Measurements from ENCODE around the gene TAF8.
A peak's percentile ranks its signal among the peaks of the same experiment; 100 is the strongest.
"Not testable (repeated sequence)": the region's sequence is repeated elsewhere in the genome, so short reads cannot be mapped to it uniquely, and the experiment has no call there.

Gene TAF8

DNA sequence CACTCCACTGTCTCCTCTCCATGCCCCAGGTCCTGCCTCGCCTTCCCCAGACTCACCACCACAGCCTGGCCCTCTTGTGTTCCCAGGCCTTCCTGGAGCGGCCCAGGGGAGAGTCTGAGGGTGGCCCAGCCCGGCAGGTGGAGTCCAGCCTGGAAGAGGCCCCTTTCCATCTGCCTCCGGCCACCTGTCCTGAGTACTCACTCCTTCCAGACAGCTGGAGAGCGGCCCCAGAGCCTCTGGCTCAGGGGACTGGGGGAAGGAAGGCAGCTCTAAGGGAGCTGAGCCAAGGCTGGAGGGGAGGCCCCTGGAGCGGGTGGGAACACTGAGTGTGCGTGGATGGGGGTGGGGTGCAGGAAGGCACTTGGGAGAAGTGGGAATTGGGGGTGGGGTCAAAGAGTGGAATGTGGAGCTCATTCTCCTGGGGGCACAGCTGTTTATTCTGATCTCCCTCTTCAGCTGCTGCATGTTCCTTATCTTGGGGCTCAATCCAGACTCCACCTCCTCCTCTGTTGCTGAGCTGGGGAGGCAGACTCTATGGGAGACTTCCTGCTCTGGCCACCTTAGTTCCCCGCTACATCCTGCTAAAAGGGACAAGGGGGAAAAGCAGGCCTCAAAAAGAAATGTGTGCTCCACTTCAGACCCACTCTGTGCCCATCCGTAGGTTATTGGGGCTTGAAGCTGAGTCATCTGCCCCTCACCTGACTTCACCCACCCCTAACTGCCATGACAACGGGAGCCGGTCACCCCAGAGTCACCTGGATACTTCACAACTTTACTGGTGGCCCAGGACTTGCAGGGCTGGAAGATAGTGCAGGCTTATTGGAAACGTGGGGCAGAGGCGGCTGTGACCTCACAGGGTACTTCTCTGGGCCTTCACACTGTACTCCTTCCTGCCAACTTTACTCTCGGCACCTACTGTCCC lies 19.5 kb upstream of the TAF8 start:
- Histone ChIP-seq H3K4me3 (ENCODE audit: low read depth, low read length) (no peak overlapping the region), H3K27ac (ENCODE audit: low read depth, low read length) (no peak overlapping the region), H3K4me1 (ENCODE audit: control insufficient read depth, insufficient read depth, low read length) (0 out of 2 replicates have a peak, but pooled peaks cover 6% of the 10 kb centered on the region), H3K36me3 (ENCODE audit: control insufficient read depth, insufficient read depth, low read length) (no peaks in the 10 kb centered on the region), H3K9ac (ENCODE audit: low read depth, low read length) (no peak overlapping the region), H3K9me3 (ENCODE audit: control insufficient read depth, insufficient read depth, low read length) (no peaks in the 10 kb centered on the region), H3K27me3 (ENCODE audit: control insufficient read depth, insufficient read depth, low read length) (no peaks in the 10 kb centered on the region)

DNA sequence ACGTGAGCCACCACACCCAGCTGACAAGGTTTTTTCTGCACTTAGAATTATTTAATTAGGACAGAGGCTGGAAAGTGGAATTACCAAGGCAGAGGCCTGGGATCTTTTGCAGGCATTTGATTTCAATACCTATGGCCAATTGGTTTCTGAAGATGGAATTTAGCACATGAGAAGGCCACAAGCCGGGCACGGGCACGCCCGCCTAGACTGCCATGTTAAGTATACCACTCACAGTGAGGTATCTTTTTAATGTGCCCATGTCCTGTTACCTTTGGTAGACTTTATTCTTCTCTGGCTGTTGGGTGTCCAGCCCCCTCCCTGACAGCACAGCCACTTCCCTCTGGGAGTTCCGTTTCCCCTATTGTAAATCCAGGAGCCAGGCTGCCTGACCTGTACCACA lies 18.0 kb upstream of the TAF8 start:
- Histone ChIP-seq H3K9me3 (ENCODE audit: control insufficient read depth, insufficient read depth, low read length) (no peaks in the 10 kb centered on the region), H3K27me3 (ENCODE audit: control insufficient read depth, insufficient read depth, low read length) (no peaks in the 10 kb centered on the region), H3K36me3 (ENCODE audit: control insufficient read depth, insufficient read depth, low read length) (no peaks in the 10 kb centered on the region), H3K4me1 (ENCODE audit: control insufficient read depth, insufficient read depth, low read length) (0 out of 2 replicates have a peak, but pooled peaks cover 6% of the 10 kb centered on the region), H3K4me3 (ENCODE audit: low read depth, low read length) (no peak overlapping the region), H3K27ac (ENCODE audit: low read depth, low read length) (no peak overlapping the region), H3K9ac (ENCODE audit: low read depth, low read length) (no peak overlapping the region)

DNA sequence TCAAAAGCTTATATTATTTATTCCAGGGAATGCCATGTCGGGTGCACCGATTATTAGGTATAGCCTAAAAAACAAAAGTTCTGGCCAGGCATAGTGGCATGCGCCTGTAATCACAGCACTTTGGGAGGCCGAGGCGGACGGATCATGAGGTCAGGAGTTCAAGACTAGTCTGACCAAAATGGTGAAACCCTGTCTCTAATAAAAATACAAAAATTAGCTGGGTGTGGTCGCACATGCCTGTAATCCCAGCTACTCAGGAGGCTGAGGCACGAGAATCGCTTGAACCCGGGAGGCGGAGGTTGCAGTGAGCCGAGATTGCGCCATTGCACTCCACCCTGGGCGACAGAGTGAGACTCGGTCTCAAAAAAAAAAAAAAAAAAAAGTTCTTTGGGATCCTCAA lies 12.7 kb upstream of the TAF8 start:
- H3K27ac ChIP-seq (ENCODE audit: low read depth, low read length); H3K27me3 ChIP-seq (ENCODE audit: control insufficient read depth, insufficient read depth, low read length); H3K4me3 ChIP-seq (ENCODE audit: low read depth, low read length); H3K36me3 ChIP-seq (ENCODE audit: control insufficient read depth, insufficient read depth, low read length); H3K4me1 ChIP-seq (ENCODE audit: control insufficient read depth, insufficient read depth, low read length); H3K9ac ChIP-seq (ENCODE audit: low read depth, low read length); H3K9me3 ChIP-seq (ENCODE audit: control insufficient read depth, insufficient read depth, low read length): not testable (repeated sequence)

DNA sequence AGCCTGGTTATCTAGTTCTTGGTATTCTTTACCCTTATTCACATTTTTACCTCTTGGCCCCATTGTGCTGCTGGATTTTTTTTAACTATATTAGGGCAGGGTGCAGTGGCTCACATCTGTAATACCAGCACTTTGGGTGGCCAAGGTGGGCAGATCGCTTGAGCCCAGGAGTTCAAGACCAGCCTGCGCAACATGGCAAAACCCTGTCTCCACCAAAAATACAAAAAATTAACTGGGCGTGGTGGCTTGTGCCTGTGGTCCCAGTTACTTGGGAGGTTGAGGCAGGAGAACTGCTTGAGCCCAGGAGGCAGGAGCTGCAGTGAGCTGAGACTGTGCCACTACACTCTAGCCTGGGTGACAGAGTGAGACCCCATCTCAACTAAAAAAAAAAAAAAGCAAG lies 12.2 kb upstream of the TAF8 start:
- Histone ChIP-seq H3K9ac (ENCODE audit: low read depth, low read length) (no peak overlapping the region), H3K9me3 (ENCODE audit: control insufficient read depth, insufficient read depth, low read length) (no peaks in the 10 kb centered on the region), H3K4me1 (ENCODE audit: control insufficient read depth, insufficient read depth, low read length) (peaks cover 3% of the 10 kb centered on the region; the same call in 1 of the 2 replicates), H3K4me3 (ENCODE audit: low read depth, low read length) (no peak overlapping the region), H3K36me3 (ENCODE audit: control insufficient read depth, insufficient read depth, low read length) (no peaks in the 10 kb centered on the region), H3K27ac (ENCODE audit: low read depth, low read length) (no peak overlapping the region), H3K27me3 (ENCODE audit: control insufficient read depth, insufficient read depth, low read length) (peaks cover 5% of the 10 kb centered on the region)

DNA sequence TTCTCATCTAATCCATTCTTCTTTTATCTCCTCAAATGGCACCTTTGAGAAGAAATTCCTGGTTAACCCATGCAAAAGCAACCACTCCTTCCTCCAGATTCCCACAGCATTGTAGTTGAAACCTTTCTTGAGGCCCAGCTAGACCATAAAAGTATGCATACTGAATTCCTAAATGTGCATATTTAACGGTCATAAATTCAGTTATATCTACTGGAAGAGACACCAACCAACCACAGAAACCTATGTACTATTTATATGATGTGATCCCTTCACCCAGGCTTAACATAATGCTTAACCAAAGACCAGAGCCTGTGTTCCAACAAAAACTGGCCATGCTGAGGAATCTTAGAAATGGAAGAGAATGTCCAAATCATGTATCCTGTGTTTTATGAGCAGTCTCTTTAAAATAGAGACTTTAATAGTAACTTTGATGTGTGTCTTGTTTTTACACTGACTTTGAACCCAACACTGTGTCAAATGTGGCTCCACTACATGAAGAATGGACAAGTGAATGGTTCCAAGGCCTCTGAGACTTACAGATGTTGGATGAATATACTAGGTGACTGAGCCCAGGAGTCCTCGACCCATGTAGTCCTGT lies 11.4 kb upstream of the TAF8 start:
- Histone ChIP-seq H3K36me3 (ENCODE audit: control insufficient read depth, insufficient read depth, low read length) (no peaks in the 10 kb centered on the region), H3K27ac (ENCODE audit: low read depth, low read length) (no peak overlapping the region), H3K4me1 (ENCODE audit: control insufficient read depth, insufficient read depth, low read length) (peaks cover 6% of the 10 kb centered on the region; the same call in 1 of the 2 replicates), H3K27me3 (ENCODE audit: control insufficient read depth, insufficient read depth, low read length) (peaks cover 12% of the 10 kb centered on the region), H3K9me3 (ENCODE audit: control insufficient read depth, insufficient read depth, low read length) (no peaks in the 10 kb centered on the region), H3K9ac (ENCODE audit: low read depth, low read length) (no peak overlapping the region), H3K4me3 (ENCODE audit: low read depth, low read length) (no peak overlapping the region)

DNA sequence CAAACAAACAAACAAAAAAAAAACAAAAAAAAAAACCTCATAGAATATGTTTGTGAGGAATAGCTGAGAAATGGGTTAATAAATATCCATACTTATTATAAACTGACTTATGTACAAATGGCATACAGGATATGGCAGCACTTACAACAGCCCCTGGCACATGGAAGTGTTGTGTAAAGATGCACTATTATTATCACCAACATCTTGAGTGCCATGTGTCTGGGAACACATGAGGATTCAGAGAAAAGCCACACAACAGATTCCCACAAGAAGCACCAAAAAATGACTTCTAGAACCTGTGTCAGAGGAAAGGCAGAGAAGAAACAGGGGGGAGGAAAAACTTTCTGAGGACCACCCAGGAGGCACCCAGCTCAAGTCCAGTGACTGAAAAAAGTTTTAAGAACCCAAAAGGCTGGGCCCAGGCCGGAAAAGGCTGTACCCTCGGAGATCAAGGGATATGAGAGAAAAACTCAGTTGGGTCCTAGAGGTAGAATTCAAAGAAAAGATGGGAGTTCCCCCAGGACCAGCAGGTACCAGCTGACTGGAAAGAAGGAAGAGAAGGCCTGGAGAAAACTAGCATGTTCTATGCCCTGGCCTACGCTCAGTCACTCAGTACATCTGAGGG lies 9.4 kb upstream of the TAF8 start:
- Histone ChIP-seq H3K9ac (ENCODE audit: low read depth, low read length) (no peak overlapping the region), H3K36me3 (ENCODE audit: control insufficient read depth, insufficient read depth, low read length) (no peaks in the 10 kb centered on the region), H3K27ac (ENCODE audit: low read depth, low read length) (no peak overlapping the region), H3K9me3 (ENCODE audit: control insufficient read depth, insufficient read depth, low read length) (no peaks in the 10 kb centered on the region), H3K4me3 (ENCODE audit: low read depth, low read length) (no peak overlapping the region), H3K27me3 (ENCODE audit: control insufficient read depth, insufficient read depth, low read length) (peaks cover 30% of the 10 kb centered on the region), H3K4me1 (ENCODE audit: control insufficient read depth, insufficient read depth, low read length) (peaks cover 19% of the 10 kb centered on the region)

DNA sequence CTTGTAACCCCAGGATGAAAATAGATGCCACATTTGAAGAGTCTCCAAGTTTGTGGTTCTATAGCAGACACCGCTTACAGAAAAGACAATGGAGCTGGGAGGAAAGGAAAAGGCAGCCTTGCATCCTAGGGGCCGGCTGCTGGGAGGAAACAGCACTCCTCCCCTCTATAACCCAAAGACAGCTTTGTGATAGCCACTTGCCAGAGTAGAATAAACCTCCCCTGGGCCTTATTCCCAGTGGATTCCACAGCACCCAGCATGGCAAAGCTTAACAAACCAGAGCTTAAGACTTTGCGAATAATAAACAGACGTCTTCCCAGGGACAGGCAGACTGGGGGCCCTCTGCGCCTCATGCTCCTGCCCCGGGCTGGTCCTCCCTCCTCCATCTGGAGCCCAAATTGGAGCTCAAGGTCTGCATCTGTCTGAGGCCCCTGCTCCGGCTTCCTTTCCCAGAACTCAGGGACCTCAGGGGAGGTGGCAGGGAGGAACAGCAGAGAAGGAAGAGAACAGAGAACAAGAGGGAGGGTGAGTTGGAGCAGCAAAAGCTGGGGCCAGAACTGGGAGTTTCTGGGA lies 8.8 kb upstream of the TAF8 start:
- H3K27me3 ChIP-seq (ENCODE audit: control insufficient read depth, insufficient read depth, low read length), result peaks cover 36% of the 10 kb centered on the region
- no peaks in the 10 kb centered on the region for H3K9me3 ChIP-seq (ENCODE audit: control insufficient read depth, insufficient read depth, low read length)
- no peak overlapping the region for H3K4me3 ChIP-seq (ENCODE audit: low read depth, low read length)
- H3K36me3 ChIP-seq (ENCODE audit: control insufficient read depth, insufficient read depth, low read length), result no peaks in the 10 kb centered on the region
- peaks cover 25% of the 10 kb centered on the region for H3K4me1 ChIP-seq (ENCODE audit: control insufficient read depth, insufficient read depth, low read length)
- no peak overlapping the region for H3K9ac ChIP-seq (ENCODE audit: low read depth, low read length)
- no peak overlapping the region for H3K27ac ChIP-seq (ENCODE audit: low read depth, low read length)

DNA sequence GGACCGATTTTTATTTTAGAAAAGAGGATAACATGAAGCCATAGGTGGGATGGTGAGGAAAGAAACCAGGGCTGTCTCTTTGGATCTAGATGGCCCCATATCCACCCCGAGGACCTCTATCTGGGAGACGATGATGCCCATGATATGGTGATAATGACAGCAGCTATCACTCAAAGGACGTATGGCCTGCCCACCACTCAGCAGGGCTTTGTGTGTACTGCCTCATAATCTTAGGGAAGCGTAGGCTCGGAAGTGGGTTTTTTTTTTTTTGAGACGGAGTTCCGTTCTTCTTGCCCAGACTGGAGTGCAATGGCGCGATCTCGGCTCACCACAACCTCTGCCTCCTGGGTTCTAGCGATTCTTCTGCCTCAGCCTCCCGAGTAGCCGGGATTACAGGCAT lies 8.2 kb upstream of the TAF8 start:
- H3K4me3 ChIP-seq (ENCODE audit: low read depth, low read length), result no peak overlapping the region
- peaks cover 25% of the 10 kb centered on the region for H3K4me1 ChIP-seq (ENCODE audit: control insufficient read depth, insufficient read depth, low read length)
- H3K27me3 ChIP-seq (ENCODE audit: control insufficient read depth, insufficient read depth, low read length), result peaks cover 42% of the 10 kb centered on the region
- H3K36me3 ChIP-seq (ENCODE audit: control insufficient read depth, insufficient read depth, low read length), result no peaks in the 10 kb centered on the region
- no peaks in the 10 kb centered on the region for H3K9me3 ChIP-seq (ENCODE audit: control insufficient read depth, insufficient read depth, low read length)
- no peak overlapping the region for H3K27ac ChIP-seq (ENCODE audit: low read depth, low read length)
- H3K9ac ChIP-seq (ENCODE audit: low read depth, low read length), result no peak overlapping the region

DNA sequence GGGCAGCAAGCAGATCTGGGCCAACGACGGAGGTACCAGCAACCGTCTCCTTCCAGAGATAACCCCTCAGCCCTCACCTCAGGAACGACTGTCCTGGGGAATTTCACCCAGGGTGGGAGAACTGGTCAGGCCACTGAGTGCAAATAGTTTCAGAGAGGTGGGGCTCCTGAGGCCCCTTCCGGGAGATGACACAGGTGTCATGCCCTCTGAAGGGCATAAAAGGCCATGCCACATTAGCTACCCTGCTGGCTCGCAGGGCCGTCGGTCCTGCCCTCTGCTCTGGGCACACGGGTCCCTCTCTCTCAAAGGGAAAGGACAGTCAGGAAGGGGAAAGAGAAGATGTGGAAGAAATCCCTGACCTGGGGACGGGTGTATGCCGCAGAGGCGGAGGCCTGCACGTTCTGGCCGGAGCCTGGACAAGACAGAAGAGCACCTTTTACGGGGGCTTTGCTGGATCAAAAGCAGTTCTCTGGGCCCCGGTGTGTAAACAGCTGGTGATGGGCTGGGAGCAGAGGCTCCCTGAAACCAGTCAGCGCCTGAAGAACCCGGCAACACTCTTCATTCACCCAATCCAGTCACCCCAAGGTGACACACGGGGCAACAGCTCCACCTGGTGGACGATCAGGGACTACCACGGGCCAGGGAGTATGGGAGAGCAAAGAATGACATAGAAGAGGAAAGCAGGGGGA lies 6.4 kb upstream of the TAF8 start:
- Histone ChIP-seq H3K27ac (ENCODE audit: low read depth, low read length) (no peak overlapping the region), H3K4me1 (ENCODE audit: control insufficient read depth, insufficient read depth, low read length) (peaks cover 25% of the 10 kb centered on the region), H3K9ac (ENCODE audit: low read depth, low read length) (no peak overlapping the region), H3K4me3 (ENCODE audit: low read depth, low read length) (no peak overlapping the region), H3K36me3 (ENCODE audit: control insufficient read depth, insufficient read depth, low read length) (no peaks in the 10 kb centered on the region), H3K27me3 (ENCODE audit: control insufficient read depth, insufficient read depth, low read length) (peaks cover 60% of the 10 kb centered on the region), H3K9me3 (ENCODE audit: control insufficient read depth, insufficient read depth, low read length) (no peaks in the 10 kb centered on the region)

DNA sequence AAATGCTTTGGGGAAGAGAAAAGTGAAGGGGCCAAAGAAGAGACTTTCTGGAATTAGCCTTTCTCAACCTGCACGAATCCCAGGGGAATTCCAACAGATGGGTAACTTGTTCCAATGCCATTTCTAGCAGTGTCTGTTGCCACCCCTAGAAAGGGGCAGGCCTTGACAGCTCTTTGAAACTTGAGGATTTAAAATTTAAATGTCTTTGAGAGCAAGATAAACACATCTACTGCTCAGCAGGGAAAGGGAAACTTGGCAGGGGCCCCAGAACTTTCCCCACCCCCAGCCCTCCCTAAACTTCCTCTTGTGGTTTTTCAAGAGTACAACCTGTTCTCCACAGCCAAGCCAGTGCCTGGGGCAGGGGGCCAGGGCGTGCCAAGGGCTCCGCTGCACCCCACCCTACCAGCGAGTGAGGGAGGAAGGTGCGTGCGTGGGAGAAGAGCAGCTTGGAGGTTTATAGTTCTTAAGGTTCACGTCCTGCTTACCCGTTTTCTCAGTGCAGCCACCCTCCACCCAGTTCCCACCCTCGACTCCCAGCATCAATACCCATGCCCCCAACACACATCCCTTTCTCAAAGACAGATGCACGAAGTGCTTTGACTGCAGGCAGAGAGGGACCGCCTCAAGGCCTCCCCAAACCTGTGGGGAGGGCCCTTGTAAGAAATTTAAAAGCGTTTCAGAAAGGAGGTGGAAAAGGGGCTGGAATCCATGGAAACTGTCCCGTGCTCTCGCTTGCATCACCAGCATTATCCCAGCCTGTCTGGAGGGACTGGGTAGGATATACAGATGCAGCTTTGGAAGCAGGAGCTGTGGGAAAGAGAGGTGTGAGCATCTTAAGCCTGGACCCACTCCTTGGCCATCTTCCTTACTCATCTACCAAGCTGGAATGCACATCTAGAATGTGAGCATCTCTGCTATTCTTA lies 4.5 kb upstream of the TAF8 start:
- Histone ChIP-seq H3K4me3 (ENCODE audit: low read depth, low read length) (peak overlapping the region; percentile 33; the same call in 1 of the 2 replicates), H3K27ac (ENCODE audit: low read depth, low read length) (no peak overlapping the region), H3K4me1 (ENCODE audit: control insufficient read depth, insufficient read depth, low read length) (peaks cover 24% of the 10 kb centered on the region), H3K9ac (ENCODE audit: low read depth, low read length) (no peak overlapping the region), H3K9me3 (ENCODE audit: control insufficient read depth, insufficient read depth, low read length) (no peaks in the 10 kb centered on the region), H3K36me3 (ENCODE audit: control insufficient read depth, insufficient read depth, low read length) (no peaks in the 10 kb centered on the region), H3K27me3 (ENCODE audit: control insufficient read depth, insufficient read depth, low read length) (peaks cover 70% of the 10 kb centered on the region)
